Measurements from ENCODE around the gene MVB12B. TPM values are rescaled to one million over a fixed set of nuclear protein-coding genes. Genes with fewer than 3 reads are reported as not detected.
"Not testable (repeated sequence)": the region's sequence is repeated elsewhere in the genome, so short reads cannot be mapped to it uniquely, and the experiment has no call there.

The MVB12B gene
- total RNA-seq, 4 donors from 2014 or later = 10.2 to 25.7 (median 14.0) TPM

GRCh38 chr9:126554292-126554691 is 227.7 kb downstream of the MVB12B start:
- Histone ChIP-seq H3K4me1 (no peaks in the 10 kb centered on the region), H3K27me3 (peaks cover 19% of the 10 kb centered on the region), H3K9me3 (no peaks in the 10 kb centered on the region), H3K36me3 (no peaks in the 10 kb centered on the region), H3K4me3 (no peak overlapping the region), H3K27ac (no peak overlapping the region)
- WGBS = 92% methylated on average over 8 of the region's 8 CpGs
- no peak for DNase-seq (ENCODE audit: low spot score in 2 of 2)
- TF ChIP-seq EP300 (IDR thresholded peaks at IDR 0.05) (no peak), POLR2A (IDR thresholded peaks at IDR 0.05) (no peak), POLR2AphosphoS5 (IDR thresholded peaks at IDR 0.05) (no peak), CTCF (IDR thresholded peaks at IDR 0.05) (no peak)

- H3K4me3 ChIP-seq; H3K27ac ChIP-seq; H3K36me3 ChIP-seq; DNase-seq (ENCODE audit: low spot score in 2 of 2); H3K9me3 ChIP-seq; H3K4me1 ChIP-seq: not testable (repeated sequence)
- WGBS = 88% methylated on average over 13 of the region's 13 CpGs
- H3K27me3 ChIP-seq = peaks cover 20% of the 10 kb centered on the region
Measured at GRCh38 chr9:126555421-126555820, 228.8 kb downstream of the MVB12B start.
